SK-N-SH (cell line): Measurements from ENCODE around the gene APCS. TPM values are rescaled to one million over a fixed set of nuclear protein-coding genes. Genes with fewer than 3 reads are reported as not detected.

Source experiments
- CTCF ChIA-PET: fragments of 300-600, 350-600 bp; formaldehyde crosslinking; extraction: SDS; loops from one replicate; lab custom pipeline; 2021; lab: Yijun Ruan, JAX
- POLR2A ChIA-PET: fragments of 350-600 bp; sonication (Branson Sonifier 250); formaldehyde crosslinking; extraction: SDS; loops from one replicate; lab custom pipeline; 2020; ENCODE audit warnings: antibody characterized with exemption, inconsistent platforms; lab: Yijun Ruan, JAX
- DNase-seq: peaks from one replicate; pipeline ENCODE4 v3.0.0; 2012
- H2AFZ ChIP-seq: fragments of 200-600 bp; sonication (generic); 2 replicates; pipeline ENCODE4 v1.8.1; 2016; ENCODE audit warnings: antibody characterized with exemption, mild to moderate bottlenecking, low read depth
- H3F3A ChIP-seq: fragments of 200-600 bp; sonication (generic); replicated peaks from 2 replicates; pipeline ENCODE3; 2016; ENCODE audit warnings: antibody characterized with exemption, mild to moderate bottlenecking; ENCODE audit not compliant: insufficient read depth
- H3K27ac ChIP-seq, 2 experiments: fragments of 200-500 bp in 1 of 2; fragments of 200-600 bp in 1 of 2; sonication (Bioruptor generic) in 1 of 2; sonication (generic), shearing (Covaris generic) in 1 of 2; 2 replicates each; pipeline versions ENCODE4 v1.5.1 to v1.6.1; 2014 to 2016; ENCODE audit warnings: low read depth in 2 of 2, inconsistent platforms in 1 of 2, low read length in 1 of 2, mild to moderate bottlenecking in 1 of 2, mixed read lengths in 1 of 2
- H3K27me3 ChIP-seq: fragments of 200-600 bp; sonication (generic), shearing (Covaris generic); 2 replicates; pipeline ENCODE4 v1.6.1; 2016; ENCODE audit warnings: mixed run types; ENCODE audit not compliant: insufficient read depth
- H3K36me3 ChIP-seq, 2 experiments: fragments of 200-500 bp in 1 of 2; fragments of 200-600 bp in 1 of 2; sonication (Bioruptor generic) in 1 of 2; sonication (generic) in 1 of 2; replicated peaks in 1 of 2; 2 replicates each; pipeline versions ENCODE3 to v1.5.1; 2014 to 2016; ENCODE audit warnings: low read length in 1 of 2, mild to moderate bottlenecking in 1 of 2; ENCODE audit not compliant: insufficient read depth in 2 of 2, control insufficient read depth in 1 of 2
- H3K4me1 ChIP-seq, 2 experiments: fragments of 200-500 bp in 1 of 2; fragments of 200-600 bp in 1 of 2; sonication (Bioruptor generic) in 1 of 2; sonication (generic), shearing (Covaris generic) in 1 of 2; 2 replicates each; pipeline versions ENCODE4 v1.5.1 to v1.6.1; 2014 to 2016; ENCODE audit warnings: low read depth in 1 of 2, low read length in 1 of 2, mixed run types in 1 of 2; ENCODE audit not compliant: insufficient read depth in 2 of 2, control insufficient read depth in 1 of 2
- H3K4me2 ChIP-seq: fragments of 200-600 bp; sonication (generic), shearing (Covaris generic); 2 replicates; pipeline ENCODE4 v1.6.1; 2017; ENCODE audit warnings: mixed run types
- H3K4me3 ChIP-seq, 2 experiments: fragments of 200-500 bp in 1 of 2; fragments of 200-600 bp in 1 of 2; sonication (Bioruptor generic) in 1 of 2; sonication (generic), shearing (Covaris generic) in 1 of 2; 2 replicates each; pipeline versions ENCODE4 v1.5.1 to v1.8.1; 2014 to 2016; ENCODE audit warnings: low read depth in 2 of 2, inconsistent platforms in 1 of 2, low read length in 1 of 2, mild to moderate bottlenecking in 1 of 2, mixed read lengths in 1 of 2, moderate library complexity in 1 of 2
- H3K79me2 ChIP-seq: fragments of 200-600 bp; sonication (generic); 2 replicates; pipeline ENCODE4 v1.8.1; 2017; ENCODE audit warnings: mild to moderate bottlenecking; ENCODE audit not compliant: insufficient read depth
- H3K9ac ChIP-seq: fragments of 200-600 bp; sonication (generic); 2 replicates; pipeline ENCODE4 v1.6.1; 2017; ENCODE audit warnings: mixed run types
- H3K9me2 ChIP-seq: fragments of 200-600 bp; sonication (generic); 2 replicates; pipeline ENCODE4 v1.6.1; 2017; ENCODE audit warnings: mixed run types
- H3K9me3 ChIP-seq: fragments of 200-600 bp; sonication (generic); 2 replicates; pipeline ENCODE4 v1.6.1; 2017; ENCODE audit warnings: mixed run types, mild to moderate bottlenecking, moderate library complexity
- H4K20me1 ChIP-seq: fragments of 200-600 bp; sonication (generic); 2 replicates; pipeline ENCODE4 v1.6.1; 2017; ENCODE audit warnings: mild to moderate bottlenecking, mixed run types; ENCODE audit not compliant: insufficient read depth
- CHD2 ChIP-seq: fragments of 150-350 bp; IDR thresholded peaks from 2 replicates; pipeline ENCODE4 v1.6.1; 2018; ENCODE audit warnings: low read length; ENCODE audit not compliant: partially characterized antibody
- CTCF ChIP-seq: fragments of 200-600 bp; sonication (generic); IDR thresholded peaks from 2 replicates; pipeline ENCODE4 v1.6.1; 2017; ENCODE audit warnings: antibody characterized with exemption, mild to moderate bottlenecking, moderate library complexity
- ELF1 ChIP-seq: IDR thresholded peaks from 2 replicates; pipeline ENCODE4 v1.4.0; 2012
- FOXJ3 ChIP-seq: sonication (generic); formaldehyde crosslinking; IDR thresholded peaks from 2 replicates; pipeline ENCODE4 v1.5.1; 2020; ENCODE audit warnings: mild to moderate bottlenecking, missing genetic modification reagents
- FOXM1 ChIP-seq: IDR thresholded peaks from 2 replicates; pipeline ENCODE4 v1.4.0; 2012; ENCODE audit warnings: low read depth, mild to moderate bottlenecking
- GATA2 ChIP-seq: sonication (generic); formaldehyde crosslinking; IDR thresholded peaks from 2 replicates; pipeline ENCODE4 v1.5.0; 2020; ENCODE audit warnings: mild to moderate bottlenecking, missing genetic modification reagents
- NFIC ChIP-seq: IDR thresholded peaks from 2 replicates; pipeline ENCODE4 v1.4.0; 2012; ENCODE audit warnings: borderline replicate concordance
- NRF1 ChIP-seq: IDR thresholded peaks from 2 replicates; pipeline ENCODE4 v1.6.1; 2012; ENCODE audit warnings: low read depth, mild to moderate bottlenecking, low read length
- RCOR1 ChIP-seq: fragments of 150-350 bp; IDR thresholded peaks from 2 replicates; pipeline ENCODE4 v1.6.1; 2017; ENCODE audit warnings: antibody characterized with exemption, low read length
- SMC3 ChIP-seq: IDR thresholded peaks from 2 replicates; pipeline ENCODE4 v1.6.1; 2012; ENCODE audit warnings: low read depth, low read length, improper control_type of control experiment
- TEAD4 ChIP-seq: IDR thresholded peaks from 2 replicates; pipeline ENCODE4 v1.4.0; 2012; ENCODE audit warnings: mild to moderate bottlenecking, borderline replicate concordance; ENCODE audit not compliant: insufficient read depth
- USF1 ChIP-seq: IDR thresholded peaks from 2 replicates; pipeline ENCODE4 v1.4.0; 2012; ENCODE audit warnings: low read depth, borderline replicate concordance
- ZBTB33 ChIP-seq: IDR thresholded peaks from 2 replicates; pipeline ENCODE4 v1.4.0; 2012; ENCODE audit warnings: low read depth, borderline replicate concordance
- WGBS: methylation state at CpG from one replicate; pipeline ENCODE4 v1.1.6; 2017; ENCODE audit warnings: low lambda C conversion rate; 5-methylcytosine and 5-hydroxymethylcytosine counted together
- polyA plus RNA-seq, 3 experiments: library from polyadenylated mRNA; depleted of rRNA; stranded (reverse); fragments of >200 nt; gene quantifications; 2 replicates each; pipeline ENCODE4 v1.2.3, GENCODE V29; 2012
- TF ChIP-seq, protein P1 (sequence below): fragments of 150-350 bp; IDR thresholded peaks from 2 replicates; pipeline ENCODE4 v1.6.1; 2016; ENCODE audit warnings: mild to moderate bottlenecking, low read depth, low read length

Gene APCS
- polyA plus RNA-seq, 1 of the 3 experiments (the other 2 are of a cell fraction): not detected

GRCh38 chr1:159577446-159577845 is 10.2 kb upstream of the APCS start:
- Histone ChIP-seq H3F3A (no peaks in the 10 kb centered on the region), H4K20me1 (no peaks in the 10 kb centered on the region), H3K9me3 (no peaks in the 10 kb centered on the region), H3K9me2 (no peaks in the 10 kb centered on the region), H3K4me2 (no peak overlapping the region), H3K9ac (no peak overlapping the region), H2AFZ (no peak overlapping the region), H3K27ac (no peak overlapping the region), H3K79me2 (no peaks in the 10 kb centered on the region), H3K36me3 (no peaks in the 10 kb centered on the region), H3K27me3 (no peaks in the 10 kb centered on the region), H3K4me1 (no peaks in the 10 kb centered on the region), H3K4me3 (no peak overlapping the region)
- ChIA-PET CTCF (no interaction called here), POLR2A (no interaction called here)
- 6% methylated on average over 3 of the region's 3 CpGs for WGBS
- DNase-seq: no peak
- TF ChIP-seq NRF1: no peak
- no peak for TF ChIP-seq ZBTB33
- no peak for TF ChIP-seq ELF1
- TF ChIP-seq USF1: no peak
- TF ChIP-seq CHD2: no peak
- no peak for TF ChIP-seq SMC3
- TF ChIP-seq FOXM1: no peak
- no peak for TF ChIP-seq RCOR1
- TF ChIP-seq, protein P1, sequence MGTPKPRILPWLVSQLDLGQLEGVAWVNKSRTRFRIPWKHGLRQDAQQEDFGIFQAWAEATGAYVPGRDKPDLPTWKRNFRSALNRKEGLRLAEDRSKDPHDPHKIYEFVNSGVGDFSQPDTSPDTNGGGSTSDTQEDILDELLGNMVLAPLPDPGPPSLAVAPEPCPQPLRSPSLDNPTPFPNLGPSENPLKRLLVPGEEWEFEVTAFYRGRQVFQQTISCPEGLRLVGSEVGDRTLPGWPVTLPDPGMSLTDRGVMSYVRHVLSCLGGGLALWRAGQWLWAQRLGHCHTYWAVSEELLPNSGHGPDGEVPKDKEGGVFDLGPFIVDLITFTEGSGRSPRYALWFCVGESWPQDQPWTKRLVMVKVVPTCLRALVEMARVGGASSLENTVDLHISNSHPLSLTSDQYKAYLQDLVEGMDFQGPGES: no peak
- no peak for TF ChIP-seq GATA2 (CRISPR knock-in tag)
- TF ChIP-seq FOXJ3 (CRISPR knock-in tag): no peak
- no peak for TF ChIP-seq NFIC
- TF ChIP-seq CTCF: no peak
- no peak for TF ChIP-seq TEAD4
